ENCODE measurements around the gene MYBBP1A. TPM values are rescaled to one million over a fixed set of nuclear protein-coding genes. Genes with fewer than 3 reads are reported as not detected.

Gene MYBBP1A
- total and polyA plus RNA-seq, 9 of the 15 experiments (the other 6 are each of a cell fraction or from before 2014, with no cell fraction given) = 2.0 to 114 (median 47.2) TPM

Other genes starting within 250 kb of the MYBBP1A start
Only the 7 nearest of the 15 such genes appear.
- not detected in 2 replicates for gene SPNS3, start 121.4 kb downstream of the MYBBP1A start, total RNA-seq (2014; rRNA removed)
- not detected in 2 replicates for gene SPNS3, start 121.4 kb downstream of the MYBBP1A start, total RNA-seq (2014; rRNA removed; fragmentation: Illumina TruSeq; extraction: Trizol)
- gene SPNS3, start 121.4 kb downstream of the MYBBP1A start, total RNA-seq (2015; rRNA removed; fragmentation: Illumina TruSeq; extraction: Trizol) = not detected in 2 replicates
- gene SPNS3, start 121.4 kb downstream of the MYBBP1A start, total RNA-seq (2021) = not detected in 2 replicates
- gene SPNS3, start 121.4 kb downstream of the MYBBP1A start, polyA plus RNA-seq (2011; rRNA removed) = not detected in 2 replicates
- not detected in 2 replicates for gene SPNS3, start 121.4 kb downstream of the MYBBP1A start, polyA plus RNA-seq (2014; fragmentation: Illumina TruSeq; extraction: Trizol)
- gene SPNS3, start 121.4 kb downstream of the MYBBP1A start, polyA plus RNA-seq (2014; fragmentation: Nextera tagmentation; extraction: Ambion mirVana) = not detected
- 0.05 TPM in 1 of 2 replicates, not detected in the other for gene SPNS3, start 121.4 kb downstream of the MYBBP1A start, polyA plus RNA-seq (2014; rRNA removed)
- not detected in 2 replicates for gene SPNS2, start 56.5 kb downstream of the MYBBP1A start, total RNA-seq (2014; rRNA removed)
- gene SPNS2, start 56.5 kb downstream of the MYBBP1A start, total RNA-seq (2014; rRNA removed; fragmentation: Illumina TruSeq; extraction: Trizol) = not detected in 2 replicates
- gene SPNS2, start 56.5 kb downstream of the MYBBP1A start, total RNA-seq (2015; rRNA removed; fragmentation: Illumina TruSeq; extraction: Trizol) = not detected in 2 replicates
- 0.07 TPM in 1 of 2 replicates, not detected in the other for gene SPNS2, start 56.5 kb downstream of the MYBBP1A start, total RNA-seq (2021)
- gene SPNS2, start 56.5 kb downstream of the MYBBP1A start, polyA plus RNA-seq (2011; rRNA removed) = 0.06 TPM in 1 of 2 replicates, not detected in the other
- gene SPNS2, start 56.5 kb downstream of the MYBBP1A start, polyA plus RNA-seq (2014; fragmentation: Illumina TruSeq; extraction: Trizol) = not detected in 2 replicates
- not detected for gene SPNS2, start 56.5 kb downstream of the MYBBP1A start, polyA plus RNA-seq (2014; fragmentation: Nextera tagmentation; extraction: Ambion mirVana)
- gene SPNS2, start 56.5 kb downstream of the MYBBP1A start, polyA plus RNA-seq (2014; rRNA removed) = not detected in 2 replicates
- gene GGT6, start 5.2 kb upstream of the MYBBP1A start, total RNA-seq (2014; rRNA removed) = not detected in 2 replicates
- not detected in 2 replicates for gene GGT6, start 5.2 kb upstream of the MYBBP1A start, total RNA-seq (2014; rRNA removed; fragmentation: Illumina TruSeq; extraction: Trizol)
- gene GGT6, start 5.2 kb upstream of the MYBBP1A start, total RNA-seq (2015; rRNA removed; fragmentation: Illumina TruSeq; extraction: Trizol) = not detected in 2 replicates
- 0.09 TPM in 1 of 2 replicates, not detected in the other for gene GGT6, start 5.2 kb upstream of the MYBBP1A start, total RNA-seq (2021)
- gene GGT6, start 5.2 kb upstream of the MYBBP1A start, polyA plus RNA-seq (2011; rRNA removed) = not detected in 2 replicates
- not detected in 2 replicates for gene GGT6, start 5.2 kb upstream of the MYBBP1A start, polyA plus RNA-seq (2014; fragmentation: Illumina TruSeq; extraction: Trizol)
- gene GGT6, start 5.2 kb upstream of the MYBBP1A start, polyA plus RNA-seq (2014; fragmentation: Nextera tagmentation; extraction: Ambion mirVana) = not detected
- 0.42 TPM in 1 of 2 replicates, not detected in the other for gene GGT6, start 5.2 kb upstream of the MYBBP1A start, polyA plus RNA-seq (2014; rRNA removed)
- not detected in 2 replicates for gene SMTNL2, start 29.1 kb upstream of the MYBBP1A start, total RNA-seq (2014; rRNA removed)
- gene SMTNL2, start 29.1 kb upstream of the MYBBP1A start, total RNA-seq (2014; rRNA removed; fragmentation: Illumina TruSeq; extraction: Trizol) = not detected in 2 replicates
- gene SMTNL2, start 29.1 kb upstream of the MYBBP1A start, total RNA-seq (2015; rRNA removed; fragmentation: Illumina TruSeq; extraction: Trizol) = not detected in 2 replicates
- not detected in 2 replicates for gene SMTNL2, start 29.1 kb upstream of the MYBBP1A start, total RNA-seq (2021)
- 0.04 TPM in 1 of 2 replicates, not detected in the other for gene SMTNL2, start 29.1 kb upstream of the MYBBP1A start, polyA plus RNA-seq (2011; rRNA removed)
- gene SMTNL2, start 29.1 kb upstream of the MYBBP1A start, polyA plus RNA-seq (2014; fragmentation: Illumina TruSeq; extraction: Trizol) = not detected in 2 replicates
- gene SMTNL2, start 29.1 kb upstream of the MYBBP1A start, polyA plus RNA-seq (2014; fragmentation: Nextera tagmentation; extraction: Ambion mirVana) = not detected
- gene SMTNL2, start 29.1 kb upstream of the MYBBP1A start, polyA plus RNA-seq (2014; rRNA removed) = not detected in 2 replicates
- not detected in 2 replicates for gene ALOX15, start 86.3 kb upstream of the MYBBP1A start, total RNA-seq (2014; rRNA removed)
- not detected in 2 replicates for gene ALOX15, start 86.3 kb upstream of the MYBBP1A start, total RNA-seq (2014; rRNA removed; fragmentation: Illumina TruSeq; extraction: Trizol)
- not detected in 2 replicates for gene ALOX15, start 86.3 kb upstream of the MYBBP1A start, total RNA-seq (2015; rRNA removed; fragmentation: Illumina TruSeq; extraction: Trizol)
- gene ALOX15, start 86.3 kb upstream of the MYBBP1A start, total RNA-seq (2021) = not detected in 2 replicates
- not detected in 2 replicates for gene ALOX15, start 86.3 kb upstream of the MYBBP1A start, polyA plus RNA-seq (2011; rRNA removed)
- gene ALOX15, start 86.3 kb upstream of the MYBBP1A start, polyA plus RNA-seq (2014; fragmentation: Illumina TruSeq; extraction: Trizol) = not detected in 2 replicates
- gene ALOX15, start 86.3 kb upstream of the MYBBP1A start, polyA plus RNA-seq (2014; fragmentation: Nextera tagmentation; extraction: Ambion mirVana) = not detected
- not detected in 2 replicates for gene ALOX15, start 86.3 kb upstream of the MYBBP1A start, polyA plus RNA-seq (2014; rRNA removed)
- gene PELP1, start 148.8 kb upstream of the MYBBP1A start, total RNA-seq (2014; rRNA removed) = 17.4 and 23.9 TPM in 2 replicates
- gene PELP1, start 148.8 kb upstream of the MYBBP1A start, total RNA-seq (2014; rRNA removed; fragmentation: Illumina TruSeq; extraction: Trizol) = 6.8 and 8.2 TPM in 2 replicates
- gene PELP1, start 148.8 kb upstream of the MYBBP1A start, total RNA-seq (2015; rRNA removed; fragmentation: Illumina TruSeq; extraction: Trizol) = 8.3 and 10.3 TPM in 2 replicates
- gene PELP1, start 148.8 kb upstream of the MYBBP1A start, total RNA-seq (2021) = 80.3 and 96.4 TPM in 2 replicates
- gene PELP1, start 148.8 kb upstream of the MYBBP1A start, polyA plus RNA-seq (2011; rRNA removed) = 7.9 and 34.2 TPM in 2 replicates
- gene PELP1, start 148.8 kb upstream of the MYBBP1A start, polyA plus RNA-seq (2014; fragmentation: Illumina TruSeq; extraction: Trizol) = 24.0 and 35.1 TPM in 2 replicates
- gene PELP1, start 148.8 kb upstream of the MYBBP1A start, polyA plus RNA-seq (2014; fragmentation: Nextera tagmentation; extraction: Ambion mirVana) = under 1 TPM; 0.29 to 0.53 TPM
- 17.3 and 20.3 TPM in 2 replicates for gene PELP1, start 148.8 kb upstream of the MYBBP1A start, polyA plus RNA-seq (2014; rRNA removed)
- gene ARRB2, start 155.2 kb upstream of the MYBBP1A start, total RNA-seq (2014; rRNA removed) = 7.2 and 12.2 TPM in 2 replicates
- gene ARRB2, start 155.2 kb upstream of the MYBBP1A start, total RNA-seq (2014; rRNA removed; fragmentation: Illumina TruSeq; extraction: Trizol) = 7.3 and 8.2 TPM in 2 replicates
- 7.9 and 9.8 TPM in 2 replicates for gene ARRB2, start 155.2 kb upstream of the MYBBP1A start, total RNA-seq (2015; rRNA removed; fragmentation: Illumina TruSeq; extraction: Trizol)
- 14.7 and 15.2 TPM in 2 replicates for gene ARRB2, start 155.2 kb upstream of the MYBBP1A start, total RNA-seq (2021)
- 7.0 and 8.8 TPM in 2 replicates for gene ARRB2, start 155.2 kb upstream of the MYBBP1A start, polyA plus RNA-seq (2011; rRNA removed)
- gene ARRB2, start 155.2 kb upstream of the MYBBP1A start, polyA plus RNA-seq (2014; fragmentation: Illumina TruSeq; extraction: Trizol) = 14.3 and 15.3 TPM in 2 replicates
- under 1 TPM; 0.79 to 0.80 TPM for gene ARRB2, start 155.2 kb upstream of the MYBBP1A start, polyA plus RNA-seq (2014; fragmentation: Nextera tagmentation; extraction: Ambion mirVana)
- 7.5 and 9.4 TPM in 2 replicates for gene ARRB2, start 155.2 kb upstream of the MYBBP1A start, polyA plus RNA-seq (2014; rRNA removed)

Data from K562 (cell line).